Mesendoderm (in vitro differentiated cells): ENCODE measurements around the gene TMEM117.

Experiments used
- DNase-seq: peaks from one replicate; pipeline ENCODE4 v3.0.0; 2013
- H2AK5ac ChIP-seq: 2 replicates; pipeline ENCODE4 v1.6.1; 2013; ENCODE audit warnings: low read length, inconsistent platforms
- H2BK120ac ChIP-seq: 2 replicates; pipeline ENCODE4 v1.6.1; 2013; ENCODE audit warnings: low read depth, mild to moderate bottlenecking, low read length, moderate library complexity, mixed read lengths
- H2BK15ac ChIP-seq: replicated peaks from 2 replicates; pipeline ENCODE4 v1.6.1; 2013; ENCODE audit warnings: low read depth, mild to moderate bottlenecking, moderate library complexity
- H2BK5ac ChIP-seq: 2 replicates; pipeline ENCODE4 v1.6.1; 2013; ENCODE audit warnings: low read length, inconsistent platforms
- H3K18ac ChIP-seq: 2 replicates; pipeline ENCODE4 v1.6.1; 2013; ENCODE audit warnings: mild to moderate bottlenecking, low read length, mixed read lengths
- H3K23ac ChIP-seq: one replicate; pipeline ENCODE4 v1.6.1; 2013; ENCODE audit warnings: low read length
- H3K27ac ChIP-seq: 2 replicates; pipeline ENCODE4 v1.5.1; 2013; ENCODE audit warnings: low read depth, mild to moderate bottlenecking, inconsistent platforms, low read length, moderate library complexity
- H3K27me3 ChIP-seq: 2 replicates; pipeline ENCODE4 v1.6.1; 2013; ENCODE audit warnings: low read length, control low read depth, mild to moderate bottlenecking, inconsistent platforms; ENCODE audit not compliant: insufficient read depth, poor library complexity
- H3K36me3 ChIP-seq: 2 replicates; pipeline ENCODE4 v1.6.1; 2013; ENCODE audit warnings: low read length, inconsistent platforms; ENCODE audit not compliant: control insufficient read depth, insufficient read depth
- H3K4ac ChIP-seq: one replicate; pipeline ENCODE4 v1.6.1; 2013; ENCODE audit warnings: low read depth, mild to moderate bottlenecking, low read length, moderate library complexity
- H3K4me1 ChIP-seq: 2 replicates; pipeline ENCODE4 v1.6.1; 2013; ENCODE audit warnings: low read depth, low read length, inconsistent platforms; ENCODE audit not compliant: control insufficient read depth
- H3K4me2 ChIP-seq: 2 replicates; pipeline ENCODE4 v1.6.1; 2013; ENCODE audit warnings: low read length
- H3K4me3 ChIP-seq: 2 replicates; pipeline ENCODE4 v1.5.1; 2013; ENCODE audit warnings: mild to moderate bottlenecking, low read length
- H3K56ac ChIP-seq: one replicate; pipeline ENCODE4 v1.6.1; 2013; ENCODE audit warnings: low read length
- H3K79me1 ChIP-seq: 2 replicates; pipeline ENCODE4 v1.6.1; 2013; ENCODE audit warnings: low read length, inconsistent platforms
- H3K79me2 ChIP-seq: 2 replicates; pipeline ENCODE4 v1.6.1; 2013; ENCODE audit warnings: mild to moderate bottlenecking, low read length; ENCODE audit not compliant: control insufficient read depth, insufficient read depth
- H3K9ac ChIP-seq: 2 replicates; pipeline ENCODE4 v1.6.1; 2013; ENCODE audit warnings: low read length, inconsistent platforms
- H4K5ac ChIP-seq: one replicate; pipeline ENCODE4 v1.6.1; 2013; ENCODE audit warnings: low read length
- H4K8ac ChIP-seq: one replicate; pipeline ENCODE4 v1.6.1; 2013; ENCODE audit warnings: low read depth, mild to moderate bottlenecking, control low read depth, low read length, moderate library complexity
- WGBS: extraction: QIAGEN DNeasy Blood & Tissue Kit; methylation state at CpG from one replicate; pipeline ENCODE4 v1.1.7; 2013; ENCODE audit warnings: low lambda C conversion rate, missing lambda C conversion rate; ENCODE audit not compliant: insufficient coverage; ENCODE audit errors: extremely low coverage; 5-methylcytosine and 5-hydroxymethylcytosine counted together

TMEM117 gene

DNA sequence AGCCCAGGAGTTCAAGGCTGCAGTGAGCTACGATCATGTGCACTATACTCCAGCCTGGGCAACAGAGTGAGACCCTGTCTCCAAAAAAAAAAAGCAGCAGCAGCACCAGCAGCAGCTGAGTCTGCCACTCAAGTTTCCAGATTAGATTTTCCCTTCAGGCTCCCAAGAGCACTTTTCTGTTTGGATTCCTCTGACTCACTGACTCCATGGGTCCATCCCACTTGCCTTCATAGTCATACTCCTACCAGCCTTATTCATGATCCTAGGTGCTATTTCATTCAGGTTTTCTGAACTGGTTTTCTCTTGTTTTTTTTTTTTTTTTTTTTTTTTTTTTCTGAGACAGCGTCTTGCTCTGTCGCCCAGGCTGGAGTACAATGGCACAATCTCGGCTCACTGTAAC lies 23.0 kb upstream of the TMEM117 start:
- Histone ChIP-seq H3K4me3 (no peak overlapping the region), H2BK15ac (no peak overlapping the region), H3K27ac (no peak overlapping the region), H3K56ac (no peak overlapping the region), H4K5ac (no peak overlapping the region), H3K79me2 (no peaks in the 10 kb centered on the region), H3K36me3 (no peaks in the 10 kb centered on the region), H3K18ac (no peak overlapping the region), H3K4me2 (no peak overlapping the region), H2BK5ac (no peak overlapping the region), H3K4me1 (peaks cover 2% of the 10 kb centered on the region), H2AK5ac (no peak overlapping the region), H3K23ac (no peak overlapping the region), H3K27me3 (no peaks in the 10 kb centered on the region), H3K79me1 (no peaks in the 10 kb centered on the region), H4K8ac (no peak overlapping the region), H2BK120ac (no peak overlapping the region), H3K9ac (no peak overlapping the region), H3K4ac (no peak overlapping the region)
- no CpG with 5 or more reads among the region's 4 CpGs for WGBS
- no peak for DNase-seq

DNA sequence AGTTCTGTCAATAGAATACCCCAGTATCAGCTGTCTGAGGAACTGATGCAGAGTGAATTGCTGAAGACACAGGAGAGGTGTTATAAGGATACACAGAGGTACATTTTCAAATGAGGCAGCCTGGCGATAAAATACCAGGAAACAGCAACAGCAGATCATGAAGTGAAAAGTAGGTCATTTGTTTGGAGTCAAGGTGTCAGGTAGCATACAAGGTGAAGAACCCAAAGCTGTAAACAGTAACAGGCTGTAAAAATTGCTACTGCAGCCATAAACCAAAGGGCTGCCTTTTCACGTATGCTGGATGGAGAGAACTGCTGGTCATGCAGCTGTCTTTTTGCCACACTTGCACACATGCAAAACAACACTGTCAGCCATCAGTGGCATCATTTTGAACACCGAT lies 20.5 kb upstream of the TMEM117 start:
- H2BK15ac ChIP-seq: no peak overlapping the region
- no peak for DNase-seq
- H3K4me1 ChIP-seq: peaks cover 2% of the 10 kb centered on the region
- no peak overlapping the region for H4K5ac ChIP-seq
- no peak overlapping the region for H3K27ac ChIP-seq
- no peaks in the 10 kb centered on the region for H3K79me2 ChIP-seq
- H3K18ac ChIP-seq: no peak overlapping the region
- H2BK120ac ChIP-seq: no peak overlapping the region
- H2AK5ac ChIP-seq: no peak overlapping the region
- H3K4me3 ChIP-seq: no peak overlapping the region
- no CpG with 5 or more reads among the region's 3 CpGs for WGBS
- H3K56ac ChIP-seq: no peak overlapping the region
- H3K79me1 ChIP-seq: no peaks in the 10 kb centered on the region
- H3K27me3 ChIP-seq: no peaks in the 10 kb centered on the region
- no peak overlapping the region for H3K9ac ChIP-seq
- H3K4ac ChIP-seq: no peak overlapping the region
- no peak overlapping the region for H4K8ac ChIP-seq
- no peak overlapping the region for H2BK5ac ChIP-seq
- H3K23ac ChIP-seq: peak overlapping the region; percentile 17
- no peak overlapping the region for H3K4me2 ChIP-seq
- H3K36me3 ChIP-seq: no peaks in the 10 kb centered on the region

DNA sequence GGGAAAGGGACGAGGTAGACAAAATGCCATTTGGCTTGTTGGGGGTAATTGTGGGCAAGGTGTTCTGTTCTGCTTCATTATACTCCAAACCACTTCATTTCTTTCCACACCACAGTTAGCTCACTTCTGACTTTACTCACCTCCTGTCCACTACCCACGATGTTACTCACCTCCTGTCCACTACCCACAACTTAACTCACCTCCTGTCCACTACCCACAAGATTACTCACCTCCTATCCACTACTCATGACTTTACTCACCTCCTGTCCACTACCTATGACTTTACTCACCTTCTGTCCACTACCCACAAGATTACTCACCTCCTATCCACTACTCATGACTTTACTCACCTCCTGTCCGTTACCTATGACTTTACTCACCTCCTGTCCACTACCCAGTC lies 19.7 kb upstream of the TMEM117 start:
- H2BK15ac ChIP-seq: no peak overlapping the region
- H3K4me3 ChIP-seq: no peak overlapping the region
- no peaks in the 10 kb centered on the region for H3K79me2 ChIP-seq
- no peak overlapping the region for H2AK5ac ChIP-seq
- no peak overlapping the region for H3K27ac ChIP-seq
- H3K23ac ChIP-seq: no peak overlapping the region
- no peak overlapping the region for H3K9ac ChIP-seq
- H3K79me1 ChIP-seq: no peaks in the 10 kb centered on the region
- no peak overlapping the region for H4K8ac ChIP-seq
- no peak overlapping the region for H3K4ac ChIP-seq
- H3K4me2 ChIP-seq: no peak overlapping the region
- no peaks in the 10 kb centered on the region for H3K36me3 ChIP-seq
- no peak for DNase-seq
- H3K18ac ChIP-seq: no peak overlapping the region
- H2BK5ac ChIP-seq: no peak overlapping the region
- no CpG with 5 or more reads among the region's 3 CpGs for WGBS
- H3K27me3 ChIP-seq: no peaks in the 10 kb centered on the region
- H3K56ac ChIP-seq: no peak overlapping the region
- H2BK120ac ChIP-seq: no peak overlapping the region
- H3K4me1 ChIP-seq: peaks cover 2% of the 10 kb centered on the region
- H4K5ac ChIP-seq: no peak overlapping the region

DNA sequence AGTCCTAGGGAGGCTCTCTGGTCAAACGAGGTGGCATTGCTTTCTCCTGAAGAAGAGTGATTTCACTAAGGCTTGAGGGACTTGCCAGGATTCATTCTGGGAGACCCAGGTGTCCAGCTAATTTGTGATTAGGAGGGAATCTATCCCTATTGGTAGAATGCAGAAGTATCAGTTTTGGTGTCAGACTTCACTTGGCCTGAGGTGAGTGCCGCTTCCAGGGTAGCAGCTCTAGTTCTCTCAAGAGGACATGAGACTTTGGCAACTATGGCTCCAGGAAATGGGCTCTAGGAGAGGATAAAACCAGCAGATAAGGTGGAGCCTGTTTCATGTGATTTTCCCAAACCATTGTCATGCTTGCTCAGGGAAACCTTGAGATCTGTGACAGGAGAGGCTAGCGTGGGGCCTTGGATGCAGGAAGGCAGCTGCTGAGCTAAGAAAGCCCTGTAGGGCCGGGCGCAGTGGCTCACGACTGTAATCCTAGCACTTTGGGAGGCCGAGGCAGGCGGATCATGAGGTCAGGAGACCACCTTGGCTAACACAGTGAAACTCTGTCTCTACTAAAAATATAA lies 11.6 kb upstream of the TMEM117 start:
- Histone ChIP-seq H3K79me1 (no peaks in the 10 kb centered on the region), H4K8ac (no peak overlapping the region), H3K27ac (no peak overlapping the region), H3K4me1 (no peaks in the 10 kb centered on the region), H3K23ac (no peak overlapping the region), H3K18ac (no peak overlapping the region), H3K4ac (no peak overlapping the region), H3K9ac (no peak overlapping the region), H2BK120ac (no peak overlapping the region), H2BK5ac (no peak overlapping the region), H2AK5ac (no peak overlapping the region), H3K56ac (no peak overlapping the region), H3K36me3 (no peaks in the 10 kb centered on the region), H2BK15ac (no peak overlapping the region), H3K27me3 (no peaks in the 10 kb centered on the region), H4K5ac (no peak overlapping the region), H3K4me3 (no peak overlapping the region), H3K79me2 (no peaks in the 10 kb centered on the region), H3K4me2 (no peak overlapping the region)
- DNase-seq: peak; percentile 29
- WGBS: no CpG with 5 or more reads among the region's 8 CpGs

DNA sequence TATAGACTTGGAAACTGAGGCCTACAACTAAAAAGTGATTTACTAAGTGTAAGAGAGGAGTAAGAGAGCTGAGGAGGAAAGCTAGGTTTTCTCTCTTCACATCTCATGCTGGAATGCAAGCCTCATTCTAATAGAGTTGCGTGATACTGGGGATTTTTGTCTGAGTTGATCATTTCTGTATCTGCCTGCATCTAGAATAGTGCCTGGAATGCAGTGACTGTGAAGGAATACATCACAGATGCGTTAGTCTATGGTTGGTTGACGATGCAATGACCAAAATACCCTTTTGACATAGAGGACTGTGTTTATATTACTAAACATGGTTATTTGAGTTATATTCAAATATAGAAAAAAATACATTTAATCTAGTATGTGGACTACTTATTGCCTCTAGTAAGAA lies 9.2 kb upstream of the TMEM117 start:
- Histone ChIP-seq H3K27ac (no peak overlapping the region), H3K56ac (no peak overlapping the region), H2BK5ac (no peak overlapping the region), H4K5ac (no peak overlapping the region), H4K8ac (no peak overlapping the region), H2AK5ac (no peak overlapping the region), H2BK120ac (no peak overlapping the region), H3K23ac (no peak overlapping the region), H2BK15ac (no peak overlapping the region), H3K18ac (no peak overlapping the region), H3K79me1 (no peaks in the 10 kb centered on the region), H3K4me3 (no peak overlapping the region), H3K27me3 (no peaks in the 10 kb centered on the region), H3K4me2 (no peak overlapping the region), H3K4ac (no peak overlapping the region), H3K9ac (no peak overlapping the region), H3K36me3 (no peaks in the 10 kb centered on the region), H3K4me1 (no peaks in the 10 kb centered on the region), H3K79me2 (no peaks in the 10 kb centered on the region)
- no CpG with 5 or more reads among the region's 3 CpGs for WGBS
- DNase-seq: no peak

DNA sequence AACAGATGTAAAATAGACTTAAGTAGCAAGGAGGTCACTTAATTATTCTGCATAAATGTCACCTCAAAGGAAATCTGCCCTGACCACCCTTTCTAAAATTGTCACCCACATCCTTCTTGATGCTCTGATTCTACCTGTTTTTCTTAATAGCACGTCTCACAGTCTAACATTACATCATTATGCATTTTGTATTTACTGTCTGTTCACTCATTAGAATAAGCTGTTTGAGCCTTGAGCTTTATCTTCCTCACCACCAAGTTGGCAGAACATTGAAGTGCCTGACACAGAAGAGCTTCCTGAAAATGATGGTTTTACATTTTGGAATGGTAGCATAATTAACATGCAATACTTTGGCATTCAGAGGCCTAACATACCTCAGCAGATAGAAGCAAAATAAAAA lies 8.8 kb upstream of the TMEM117 start:
- no peaks in the 10 kb centered on the region for H3K79me1 ChIP-seq
- H3K56ac ChIP-seq: no peak overlapping the region
- H3K18ac ChIP-seq: no peak overlapping the region
- no peak overlapping the region for H4K5ac ChIP-seq
- H3K27ac ChIP-seq: no peak overlapping the region
- H3K79me2 ChIP-seq: no peaks in the 10 kb centered on the region
- H3K9ac ChIP-seq: no peak overlapping the region
- no peak overlapping the region for H2BK5ac ChIP-seq
- H3K27me3 ChIP-seq: no peaks in the 10 kb centered on the region
- H2AK5ac ChIP-seq: no peak overlapping the region
- no peak overlapping the region for H3K4me3 ChIP-seq
- H3K36me3 ChIP-seq: no peaks in the 10 kb centered on the region
- H3K23ac ChIP-seq: no peak overlapping the region
- no peak overlapping the region for H3K4me2 ChIP-seq
- no peak for DNase-seq
- no CpG with 5 or more reads among the region's 1 CpG for WGBS
- no peak overlapping the region for H2BK120ac ChIP-seq
- H2BK15ac ChIP-seq: no peak overlapping the region
- no peaks in the 10 kb centered on the region for H3K4me1 ChIP-seq
- H4K8ac ChIP-seq: no peak overlapping the region
- H3K4ac ChIP-seq: no peak overlapping the region
